ENCODE measurements around the gene MAP3K8. TPM values are rescaled to one million over a fixed set of nuclear protein-coding genes. Genes with fewer than 3 reads are reported as not detected.

The MAP3K8 gene
- total and polyA plus RNA-seq, 10 of the 15 experiments (the other 5 are each of a cell fraction or from before 2014, with no cell fraction given), result 25.5 to 115 (median 40.2) TPM

- TF ChIP-seq ZBTB4 (CRISPR knock-in tag; IDR thresholded peaks at IDR 0.05) (no peak), NBN (IDR thresholded peaks at IDR 0.05) (peak; percentile 55), CREM (IDR thresholded peaks at IDR 0.05; ENCODE audit: low read depth) (no peak; the same call in 1 of the 2 replicates), STAT1 (conservative IDR thresholded peaks at IDR 0.05) (peak; percentile 90; the same call in 1 of the 2 replicates), BCL3 (IDR thresholded peaks at IDR 0.05; ENCODE audit: borderline replicate concordance, insufficient read depth, low read depth, low read length, poor library complexity, severe bottlenecking) (peak; percentile 4), TCF3 (IDR thresholded peaks at IDR 0.05; ENCODE audit: borderline replicate concordance, insufficient read depth, low read depth, low read length) (no peak), NRF1 (conservative IDR thresholded peaks at IDR 0.05; ENCODE audit: low read depth, low read length) (no peak), CBFB (IDR thresholded peaks at IDR 0.05; ENCODE audit: low read depth) (no peak), FOXK2 (IDR thresholded peaks at IDR 0.05) (no peak)
These were observed at the start of gene MAP3K8 (continued) for GRCh38 chr10:30433730-30434272.
